ENCODE results near the gene CASP5.
A peak's percentile ranks its signal among the peaks of the same experiment; 100 is the strongest.
"Not testable (repeated sequence)": the region's sequence is repeated elsewhere in the genome, so short reads cannot be mapped to it uniquely, and the experiment has no call there.

Gene CASP5

DNA sequence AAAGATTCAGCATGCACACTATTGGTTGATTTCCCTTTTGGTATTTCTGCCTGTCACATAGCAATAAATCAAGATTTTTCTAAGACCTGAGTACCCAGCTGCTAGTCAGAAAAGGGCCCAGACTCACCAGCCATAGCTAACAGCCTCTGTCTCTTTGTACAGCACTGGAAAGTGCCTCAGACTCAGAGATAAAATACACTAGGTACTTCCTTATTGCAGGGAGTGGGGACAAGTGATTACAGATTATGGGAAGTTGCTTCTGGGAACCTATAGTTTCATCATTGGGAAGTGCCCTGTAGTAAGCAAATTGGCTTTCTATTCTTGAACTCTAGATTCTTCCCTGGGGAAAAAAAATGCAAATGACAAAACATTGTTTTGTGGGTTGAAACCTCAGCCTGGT is at the start of gene CASP5:
CASP5 (minus strand) TSS at position 166 of the 400 bp plus-strand sequence; CDS start at position 134, 32 bp downstream.
- DNase-seq: peak in 1 of 2 experiments; percentile 10

DNA sequence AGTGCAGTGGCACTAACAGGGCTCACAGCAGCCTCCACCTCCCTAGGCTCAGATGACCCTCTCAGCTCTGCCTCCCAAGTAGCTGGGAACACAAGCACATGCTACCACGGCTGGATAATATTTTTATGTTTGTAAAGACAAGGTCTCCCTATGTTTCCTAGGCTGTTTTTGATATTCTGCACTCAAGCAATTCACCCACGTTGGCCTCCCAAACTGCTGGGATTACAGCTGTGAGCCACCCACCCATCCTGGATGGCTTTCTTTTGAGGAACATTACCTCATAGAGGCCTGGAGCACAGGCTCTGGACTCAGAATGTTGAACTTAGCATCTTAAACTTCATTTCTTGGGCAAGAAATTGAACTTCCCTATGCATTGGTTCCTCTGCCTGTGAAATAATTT is 49.1 kb upstream of the CASP5 start:
- DNase-seq: not testable (repeated sequence)

DNA sequence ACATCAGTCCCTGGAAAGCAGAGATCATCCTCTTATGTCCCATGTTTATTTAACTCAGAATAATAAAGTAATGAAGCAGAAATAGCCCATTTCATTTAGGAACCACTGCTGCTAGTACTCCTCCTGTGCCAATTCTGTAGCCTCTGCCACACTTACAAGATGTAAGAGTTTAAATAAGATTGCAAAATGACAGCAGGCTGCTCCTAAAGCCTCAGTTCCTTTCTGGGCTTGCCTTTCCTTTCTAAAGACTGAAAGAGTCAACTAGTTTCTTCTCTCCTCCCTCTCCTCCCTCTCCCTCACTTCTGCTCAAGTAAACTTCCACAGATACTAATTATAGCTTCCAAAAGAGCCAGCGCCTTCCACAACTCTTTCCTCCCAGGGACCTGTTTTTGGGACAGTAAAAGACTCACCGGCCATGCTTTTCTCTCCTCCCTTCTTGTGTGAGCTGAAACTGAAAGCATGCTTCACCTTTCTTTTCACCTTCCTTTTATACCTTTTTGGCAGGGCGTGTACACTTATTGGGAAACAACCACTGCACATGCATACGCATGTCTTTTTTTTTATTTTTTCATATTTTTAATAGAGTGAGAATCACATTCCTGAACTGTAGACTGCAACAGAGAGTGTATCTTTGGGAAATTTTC is 48.2 kb upstream of the CASP5 start:
- no peak for DNase-seq

DNA sequence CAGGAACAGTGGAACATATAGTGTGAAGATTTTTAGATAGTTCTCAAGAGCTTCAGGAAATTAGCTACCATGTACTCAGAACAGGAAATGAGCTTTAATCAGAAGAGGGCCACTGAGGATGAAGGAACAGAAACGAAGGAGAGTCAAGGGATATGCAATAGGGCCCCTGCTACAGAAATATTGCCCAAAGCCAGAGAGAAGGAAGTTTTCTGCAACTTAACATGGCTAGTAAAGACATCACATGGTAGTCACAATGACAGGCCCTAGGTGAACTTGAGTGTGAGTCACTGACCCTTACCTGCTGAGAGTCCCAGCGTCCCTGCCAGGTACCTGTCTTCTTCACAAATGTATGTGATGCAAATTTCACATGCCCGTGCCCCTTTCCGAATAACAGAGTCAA is 47.3 kb upstream of the CASP5 start:
- no peak for DNase-seq

DNA sequence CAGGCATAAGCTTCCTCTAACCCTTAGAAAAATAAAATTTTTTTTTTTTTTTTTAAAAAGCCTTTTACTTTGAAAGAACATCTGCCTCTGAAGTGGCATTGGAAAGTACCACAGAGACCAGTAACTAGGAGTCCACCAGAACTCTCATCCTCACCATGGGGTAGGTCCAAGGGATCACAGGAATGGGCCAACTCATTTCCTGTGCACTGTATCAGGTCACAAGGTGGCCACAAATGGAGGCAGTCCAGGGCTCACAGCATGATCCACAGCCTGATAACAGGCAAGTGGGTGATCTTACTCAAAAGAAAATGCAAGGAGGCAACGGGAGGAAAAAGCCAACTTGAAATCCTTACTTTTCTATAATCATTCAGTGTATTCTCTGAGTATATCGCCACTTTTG is 46.8 kb upstream of the CASP5 start:
- DNase-seq: not testable (repeated sequence)

DNA sequence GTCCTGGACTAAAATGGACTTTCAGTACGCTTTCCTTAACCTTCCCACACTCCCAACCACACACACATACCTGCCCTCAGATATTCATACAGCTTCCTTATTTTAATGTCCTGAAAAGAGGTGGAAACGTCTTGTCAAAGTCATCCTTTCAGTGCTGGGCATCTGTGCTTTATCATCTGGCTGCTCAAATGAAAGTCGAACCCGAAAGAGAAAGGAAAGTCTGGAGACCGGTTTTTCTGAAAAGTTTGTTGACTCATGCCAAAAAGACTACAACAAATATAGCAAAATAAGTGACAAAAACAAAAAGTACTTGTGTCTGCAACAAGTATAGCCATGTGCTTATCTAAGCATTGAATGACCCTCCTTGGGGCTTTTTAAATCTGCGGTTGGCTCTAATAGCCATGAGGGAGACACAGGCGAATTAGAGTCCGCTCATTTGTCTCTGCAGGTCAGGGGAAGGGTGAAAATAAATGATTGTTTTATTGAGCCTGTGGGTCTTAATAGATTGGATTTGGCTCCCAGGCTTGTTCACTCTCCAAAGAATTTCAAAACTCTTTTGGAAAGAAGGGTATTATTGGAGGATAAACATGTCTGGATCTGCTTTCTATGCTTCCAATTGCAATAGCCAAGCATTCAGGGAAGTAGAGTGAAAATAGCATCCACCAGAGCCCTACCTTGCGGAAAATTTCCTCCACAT is 40.4 kb upstream of the CASP5 start:
- not testable (repeated sequence) for DNase-seq

DNA sequence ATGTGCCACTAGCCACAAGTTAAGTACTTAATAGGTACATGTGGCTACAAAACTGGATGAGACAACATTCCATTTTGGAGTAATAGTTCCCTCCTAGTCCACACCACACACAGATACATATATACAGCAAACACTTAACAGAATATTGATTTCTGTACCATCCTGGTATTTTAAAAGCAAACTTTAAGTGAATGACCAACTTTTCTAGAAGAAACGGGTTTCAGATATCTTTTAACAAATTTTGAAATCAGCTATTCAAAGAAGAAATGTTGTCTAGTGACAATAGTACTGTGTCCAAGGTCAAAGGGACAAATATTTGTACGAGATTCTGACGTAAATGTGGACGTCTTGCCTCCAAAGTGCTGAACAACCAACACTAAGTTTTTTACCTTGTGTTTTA is 34.5 kb upstream of the CASP5 start:
- DNase-seq: no peak

DNA sequence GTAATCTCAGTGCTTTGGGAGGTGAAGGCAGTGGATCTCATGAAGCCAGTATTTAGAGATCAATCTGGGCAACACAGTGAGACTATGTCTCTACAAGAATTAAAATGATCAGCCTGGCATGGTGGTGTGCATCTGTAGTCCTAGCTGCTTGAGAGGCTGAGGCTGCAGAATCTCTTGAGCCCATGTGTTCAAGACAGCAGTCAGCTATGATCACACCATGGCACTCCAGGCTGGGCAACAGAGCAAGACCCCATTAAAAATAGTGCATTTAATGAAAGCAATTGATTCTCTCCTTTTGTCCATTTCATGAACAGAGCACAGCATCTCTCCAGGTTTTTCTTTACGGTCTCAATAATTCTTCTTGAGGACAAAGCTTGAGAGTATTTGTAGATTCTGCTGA is 33.5 kb upstream of the CASP5 start:
- no peak for DNase-seq

DNA sequence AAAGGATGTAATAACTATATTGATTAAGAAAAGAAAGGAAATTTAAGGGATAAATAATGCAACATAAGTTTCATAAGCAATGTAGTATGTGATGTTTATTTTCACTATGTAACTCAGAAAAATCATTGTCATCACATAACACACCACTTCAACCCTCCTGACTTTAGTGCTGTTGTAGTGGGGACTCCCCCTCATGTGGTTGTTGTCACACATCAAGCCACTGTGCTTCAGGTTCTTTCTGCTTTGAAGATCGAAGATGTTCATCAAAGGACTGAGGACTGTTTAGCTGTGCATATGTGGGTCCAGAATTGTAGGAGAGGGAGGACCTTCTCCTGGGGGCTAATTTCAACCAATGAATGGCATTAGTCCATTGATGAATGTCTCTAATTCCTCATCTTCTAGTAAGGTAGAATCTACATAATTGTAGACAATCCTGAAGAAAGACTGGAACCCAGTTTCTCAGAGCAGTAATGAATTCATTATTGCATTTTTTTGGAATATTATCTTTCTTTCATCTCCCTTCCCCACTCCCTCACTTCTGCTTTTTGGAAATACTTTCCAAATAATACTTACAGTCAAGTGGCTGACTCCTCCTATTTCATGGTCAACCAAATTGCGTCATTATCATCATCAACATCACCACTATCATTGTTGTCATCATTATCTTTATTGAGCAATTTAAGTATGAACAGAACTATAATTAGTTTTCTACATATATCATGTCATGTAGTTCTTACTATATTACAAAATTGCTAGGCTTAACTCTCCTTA is 31.9 kb upstream of the CASP5 start:
- peak in 1 of 2 experiments; percentile 4 for DNase-seq

DNA sequence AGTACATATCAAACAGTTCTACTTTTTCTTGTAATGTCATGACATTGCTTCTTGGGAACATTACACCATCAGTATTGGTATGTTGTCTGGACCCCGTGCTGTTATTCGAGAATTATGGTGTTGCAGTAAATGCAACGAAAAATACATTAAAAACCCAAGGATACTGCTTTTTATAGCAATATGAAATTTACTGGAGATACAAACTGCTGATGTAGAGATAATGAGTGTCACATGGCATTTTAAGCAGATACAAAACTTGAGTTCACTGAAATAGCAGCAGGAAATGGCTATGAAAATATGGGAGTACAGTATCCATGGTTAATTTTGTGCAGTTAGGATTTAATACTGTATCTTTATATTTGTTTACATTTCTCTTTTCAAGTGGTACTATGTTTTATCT is 29.5 kb upstream of the CASP5 start:
- no peak for DNase-seq

DNA sequence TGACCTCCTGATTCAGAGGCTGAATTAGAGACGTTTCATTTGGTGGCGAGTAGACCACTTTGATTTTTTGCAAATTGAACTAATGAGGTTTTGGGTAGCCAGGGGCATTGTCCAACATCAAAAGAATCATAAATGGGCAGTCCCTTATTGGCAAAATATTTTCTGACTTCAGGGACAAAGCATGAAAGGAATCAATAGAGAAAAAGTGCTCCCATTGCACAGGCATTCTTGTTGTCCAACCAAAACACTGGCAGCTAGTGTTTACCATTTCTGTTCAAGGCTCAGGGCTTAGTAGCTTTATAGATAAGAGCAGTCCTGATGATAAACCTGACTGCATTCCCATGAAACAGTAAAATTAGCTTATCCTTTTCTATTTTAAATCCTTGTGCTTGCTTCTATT is 28.6 kb upstream of the CASP5 start:
- no peak for DNase-seq

DNA sequence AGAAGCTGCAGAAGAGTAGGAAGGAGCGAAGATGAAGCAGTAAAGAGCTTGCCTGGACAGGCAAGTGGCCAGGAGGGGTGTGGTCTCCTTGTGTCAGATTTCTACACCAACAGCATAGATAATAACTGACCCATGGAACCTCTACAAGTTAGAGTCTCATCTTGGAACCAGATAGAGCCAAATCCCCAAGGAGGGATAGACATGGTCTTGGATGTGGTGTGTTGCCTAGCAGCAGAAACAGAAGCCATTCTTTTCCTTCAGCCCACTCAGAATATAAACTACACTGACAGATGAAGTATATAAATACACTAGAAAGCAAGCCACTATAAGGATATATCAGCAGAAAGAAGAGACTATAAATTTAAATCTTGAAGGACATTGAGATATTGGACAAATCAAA is 26.5 kb upstream of the CASP5 start:
- no peak for DNase-seq

DNA sequence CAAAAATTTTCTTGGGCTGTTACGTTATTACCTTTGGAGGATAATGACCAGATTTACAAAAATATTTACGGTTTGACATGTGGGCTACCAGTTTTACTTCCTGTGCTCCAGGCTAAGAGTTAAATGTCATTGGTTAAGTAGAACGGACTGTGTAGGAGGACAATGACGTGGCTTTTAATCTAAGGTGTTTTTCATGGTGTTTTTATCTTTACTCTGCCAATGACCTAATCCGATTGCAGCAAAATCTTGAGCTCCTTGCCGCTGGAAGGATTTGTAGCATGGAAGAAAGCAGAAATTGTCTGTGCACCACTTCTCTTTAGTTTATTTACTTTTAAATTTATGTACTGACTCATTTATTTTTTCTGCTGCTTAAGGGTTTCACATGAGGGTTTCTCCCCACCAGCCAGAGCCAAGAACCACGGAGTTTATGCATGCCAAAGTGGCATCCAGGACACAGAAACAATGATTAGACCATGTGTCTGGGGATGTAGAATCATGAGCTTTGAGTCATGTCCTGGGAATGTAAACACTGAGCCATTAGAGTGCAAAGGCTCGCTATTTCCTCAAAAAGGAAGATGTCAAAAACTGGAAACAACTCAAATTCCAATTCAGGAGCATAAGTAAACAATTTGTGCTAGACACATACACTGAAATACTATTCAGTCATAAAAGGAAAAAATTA is 24.1 kb upstream of the CASP5 start:
- DNase-seq: no peak

DNA sequence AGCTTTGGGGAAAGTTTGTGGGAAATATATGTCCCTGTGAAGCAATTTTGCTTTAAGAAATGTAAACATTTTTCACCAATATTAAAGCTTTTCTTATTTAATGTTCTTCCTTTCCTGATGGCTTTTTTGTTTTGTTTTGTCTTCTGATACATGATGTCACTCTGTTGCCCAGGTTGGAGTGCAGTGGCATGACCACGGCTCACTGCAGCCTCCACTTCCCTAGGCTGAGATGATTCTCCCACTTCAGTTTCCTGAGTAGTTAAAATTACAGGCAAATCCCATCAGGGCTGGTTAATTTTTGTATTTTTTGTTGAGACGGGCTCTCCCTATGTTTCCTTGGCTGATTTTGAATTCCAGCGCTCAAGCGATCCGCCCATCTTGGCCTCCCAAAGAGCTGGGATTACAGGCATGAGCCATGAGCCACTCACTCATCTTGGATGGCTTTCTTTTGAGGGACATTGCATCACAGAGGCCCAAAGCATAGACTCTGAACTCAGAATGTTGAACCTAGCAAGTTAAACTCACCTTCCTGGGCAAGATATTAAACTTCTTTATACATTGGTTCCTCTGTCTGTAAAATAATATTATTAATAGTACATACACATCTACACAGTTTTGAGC is 22.8 kb upstream of the CASP5 start:
- no peak for DNase-seq

DNA sequence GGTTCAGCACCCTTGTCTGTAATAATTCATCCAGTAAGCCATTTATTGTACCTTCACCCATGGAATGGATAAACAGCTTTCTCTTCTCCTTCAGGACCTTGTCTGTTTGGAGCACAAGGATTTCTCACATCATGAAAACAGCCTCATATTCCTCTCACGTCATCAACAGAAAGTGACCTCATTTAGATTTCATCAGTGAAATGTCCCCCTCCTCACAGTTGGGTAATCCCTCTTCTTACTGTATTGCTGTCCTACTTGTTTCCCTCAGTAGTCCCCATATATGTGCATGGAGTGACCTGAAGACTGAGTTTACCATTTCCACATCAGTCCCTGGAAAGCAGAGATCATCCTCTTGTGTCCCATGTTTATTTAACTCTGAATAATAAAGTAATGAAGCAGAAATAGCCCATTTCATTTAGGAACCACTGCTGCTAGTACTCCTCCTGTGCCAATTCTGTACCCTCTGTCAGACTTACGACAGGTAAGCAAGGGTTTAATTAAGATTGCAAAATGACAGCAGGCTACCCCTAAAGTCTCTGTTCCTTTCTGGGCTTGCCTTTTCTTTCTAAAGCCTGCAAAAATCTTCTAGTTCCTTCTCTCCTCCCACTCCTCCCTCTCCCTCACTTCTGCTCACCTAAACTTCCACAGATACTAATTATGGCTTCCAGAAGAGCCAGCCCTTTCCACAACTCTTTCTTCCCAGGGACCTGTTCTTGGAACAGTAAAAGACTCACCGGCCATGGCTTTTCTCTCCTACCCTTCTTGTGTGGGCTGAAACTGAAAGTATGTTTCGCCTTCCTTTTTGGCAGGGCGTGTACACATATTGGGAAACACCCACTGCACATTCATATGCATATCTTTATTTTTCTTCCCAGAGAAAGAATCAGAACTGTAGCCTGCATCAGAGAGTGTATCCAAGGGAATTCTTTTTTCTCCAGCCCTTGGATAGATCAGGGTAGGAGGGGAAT is 21.9 kb upstream of the CASP5 start, which contains the start of gene CARD16:
CARD16 (minus strand) TSS at position 779 of the 968 bp plus-strand sequence; CDS start at position 741, 38 bp downstream.
- not testable (repeated sequence) for DNase-seq

DNA sequence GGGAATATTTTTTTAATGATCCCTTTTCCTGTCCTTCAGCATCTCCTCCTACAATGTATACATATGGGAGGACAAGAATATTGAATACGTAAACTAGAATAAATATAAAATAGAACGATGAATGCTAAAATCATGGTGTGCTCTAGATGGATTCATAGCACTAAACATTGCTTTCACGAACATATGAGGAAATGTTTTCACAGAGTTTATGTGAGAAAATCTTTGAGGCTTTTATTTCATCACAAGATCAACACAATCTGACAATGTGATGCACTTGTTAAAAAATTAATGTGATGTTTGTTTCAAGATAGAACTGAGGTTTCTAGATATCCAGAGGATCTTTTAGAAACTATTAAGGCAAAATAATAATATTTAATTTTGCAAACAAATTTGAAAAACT is 19.2 kb upstream of the CASP5 start:
- no peak for DNase-seq

DNA sequence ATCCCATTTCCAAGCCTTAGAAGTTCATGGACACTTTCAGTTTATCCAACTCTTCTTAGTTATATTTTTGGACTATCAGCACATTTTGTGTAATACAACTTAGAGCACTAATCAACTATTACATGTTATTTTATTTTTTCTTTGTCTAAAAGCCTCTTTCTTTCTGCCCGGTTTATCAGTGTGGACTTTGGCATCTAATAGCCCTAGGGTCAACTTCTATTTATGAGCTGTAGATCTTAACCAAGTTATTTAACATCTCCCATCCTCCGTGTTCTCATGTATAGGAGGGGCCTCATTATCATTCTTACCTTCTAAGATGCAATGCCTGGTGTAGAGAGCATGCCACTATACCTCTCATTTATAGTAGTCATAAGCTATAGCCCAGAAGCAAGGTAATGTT is 17.7 kb upstream of the CASP5 start:
- DNase-seq: no peak

DNA sequence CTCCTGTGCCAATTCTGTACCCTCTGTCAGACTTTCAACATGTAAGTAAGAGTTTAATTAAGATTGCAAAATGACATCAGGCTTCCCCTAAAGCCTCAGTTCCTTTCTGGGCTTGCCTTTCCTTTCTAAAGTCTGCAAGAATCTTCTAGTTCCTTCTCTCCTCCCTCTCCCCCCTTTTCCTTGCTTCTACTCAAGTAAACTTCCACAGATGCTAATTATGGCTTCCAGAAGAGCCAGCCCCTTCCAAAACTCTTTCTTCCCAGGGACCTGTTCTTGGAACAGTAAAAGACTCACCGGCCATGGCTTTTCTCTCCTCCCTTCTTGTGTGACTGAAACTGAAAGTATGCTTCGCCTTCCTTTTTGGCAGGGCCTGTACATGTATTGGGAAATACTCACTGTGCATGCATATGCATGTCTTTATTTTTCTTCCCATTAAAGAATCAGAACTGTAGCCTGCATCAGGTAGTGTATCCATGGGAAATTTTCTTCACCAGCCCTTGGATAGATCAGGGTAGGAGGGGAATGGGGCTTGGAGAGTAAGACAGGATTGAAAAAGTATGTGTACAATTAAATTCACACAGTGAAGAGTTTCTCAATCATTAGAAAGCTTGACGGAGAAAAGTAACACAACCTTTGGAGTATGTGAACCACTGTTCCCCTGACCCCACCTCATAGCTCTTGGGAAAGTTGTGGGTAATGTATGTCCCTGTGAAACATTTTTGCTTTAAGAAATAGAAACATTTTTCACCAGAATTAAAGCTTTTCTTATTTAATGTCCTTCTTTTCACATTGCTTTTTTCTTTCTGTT is 12.0 kb upstream of the CASP5 start, which contains the start of gene CASP1:
CASP1 (minus strand) TSS at position 332 of the 808 bp plus-strand sequence; CDS start at position 301, 31 bp downstream.
- peak; percentile 50 to 56 for DNase-seq

DNA sequence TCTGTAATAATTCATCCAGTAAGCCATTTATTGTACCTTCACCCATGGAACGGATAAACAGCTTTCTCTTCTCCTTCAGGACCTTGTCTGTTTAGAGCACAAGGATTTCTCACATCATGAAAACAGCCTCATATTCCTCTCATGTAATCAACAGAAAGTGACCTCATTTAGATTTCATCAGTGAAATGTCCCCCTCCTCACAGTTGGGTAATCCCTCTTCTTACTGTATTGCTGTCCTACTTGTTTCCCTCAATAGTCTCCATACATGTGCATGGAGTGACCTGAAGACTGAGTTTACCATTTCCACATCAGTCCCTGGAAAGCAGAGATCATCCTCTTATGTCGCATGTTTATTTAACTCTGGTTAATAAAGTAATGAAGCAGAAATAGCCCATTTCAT is 11.4 kb upstream of the CASP5 start:
- not testable (repeated sequence) for DNase-seq

DNA sequence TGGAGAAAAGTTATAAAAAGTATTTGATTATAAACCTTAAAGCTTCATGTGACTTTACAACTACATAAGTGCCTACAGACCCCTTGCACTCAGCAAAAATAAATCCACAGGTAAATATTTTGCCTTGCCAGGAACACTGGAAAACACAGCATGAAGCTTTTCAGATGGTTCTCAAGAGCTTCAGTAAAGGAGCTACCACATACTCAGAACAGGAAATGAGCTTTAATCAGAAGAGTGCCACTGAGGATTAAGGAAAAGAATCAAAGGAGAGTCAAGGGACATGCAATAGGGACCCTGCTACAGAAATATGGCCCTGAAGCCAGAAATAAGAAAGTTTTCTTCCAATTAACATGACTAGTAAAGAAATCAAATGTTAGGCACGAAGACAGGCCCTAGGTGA is 10.8 kb upstream of the CASP5 start:
- no peak for DNase-seq

Measured in Kasumi-1 (cell line).